Muscle layer of duodenum (tissue), 2 donors: Measurements from ENCODE around the gene NEXMIF.
"Not testable (repeated sequence)": the region's sequence is repeated elsewhere in the genome, so short reads cannot be mapped to it uniquely, and the experiment has no call there.

Source experiments
- H3K27ac ChIP-seq: one replicate; pipeline ENCODE4 v1.7.0; 2013; ENCODE audit warnings: mild to moderate bottlenecking, low read length
- H3K27me3 ChIP-seq: one replicate; pipeline ENCODE4 v1.7.0; 2013; ENCODE audit warnings: low read depth, mild to moderate bottlenecking, control low read depth, low read length
- H3K36me3 ChIP-seq, 2 donors: one replicate each; pipeline ENCODE4 v1.7.0; 2013; ENCODE audit warnings: low read length in 2 of 2, control low read depth in 1 of 2, mild to moderate bottlenecking in 1 of 2; ENCODE audit not compliant: insufficient read depth in 2 of 2, control insufficient read depth in 1 of 2
- H3K4me1 ChIP-seq, 2 donors: one replicate each; pipeline ENCODE4 v1.7.0; 2013; ENCODE audit warnings: low read length in 2 of 2, mild to moderate bottlenecking in 2 of 2, control low read depth in 1 of 2, moderate library complexity in 1 of 2; ENCODE audit not compliant: insufficient read depth in 2 of 2, control insufficient read depth in 1 of 2
- H3K4me3 ChIP-seq, 2 donors: one replicate each; pipeline ENCODE4 v1.7.0; 2013; ENCODE audit warnings: low read length in 2 of 2, low read depth in 1 of 2, mild to moderate bottlenecking in 1 of 2
- H3K9me3 ChIP-seq, 2 donors: one replicate each; pipeline ENCODE4 v1.7.0; 2013; ENCODE audit warnings: low read length in 2 of 2, control low read depth in 1 of 2, mild to moderate bottlenecking in 1 of 2; ENCODE audit not compliant: control insufficient read depth in 1 of 2
- donor health status: healthy.

Gene NEXMIF

GRCh38 chrX:74784629-74785028 lies 140.6 kb downstream of the NEXMIF start:
- no peaks in the 10 kb centered on the region for H3K27me3 ChIP-seq
- no peaks in the 10 kb centered on the region for H3K9me3 ChIP-seq
- no peaks in the 10 kb centered on the region for H3K36me3 ChIP-seq
- no peak overlapping the region for H3K27ac ChIP-seq
- H3K4me3 ChIP-seq: no peak overlapping the region
- H3K4me1 ChIP-seq: no peaks in the 10 kb centered on the region

- Histone ChIP-seq H3K36me3 (no peaks in the 10 kb centered on the region), H3K9me3 (no peaks in the 10 kb centered on the region), H3K4me3 (no peak overlapping the region), H3K27ac (no peak overlapping the region), H3K4me1 (no peaks in the 10 kb centered on the region), H3K27me3 (no peaks in the 10 kb centered on the region)
These were observed 143.7 kb downstream of the NEXMIF start for GRCh38 chrX:74781507-74782034.

- Histone ChIP-seq H3K9me3 (no peaks in the 10 kb centered on the region), H3K4me3 (no peak overlapping the region), H3K27ac (no peak overlapping the region), H3K4me1 (no peaks in the 10 kb centered on the region), H3K36me3 (no peaks in the 10 kb centered on the region), H3K27me3 (no peaks in the 10 kb centered on the region)
These were observed 146.1 kb downstream of the NEXMIF start for GRCh38 chrX:74779175-74779574.

- Histone ChIP-seq H3K36me3 (no peaks in the 10 kb centered on the region), H3K27ac (no peak overlapping the region), H3K9me3 (no peaks in the 10 kb centered on the region), H3K4me3 (no peak overlapping the region), H3K27me3 (no peaks in the 10 kb centered on the region), H3K4me1 (no peaks in the 10 kb centered on the region)
These were observed 150.3 kb downstream of the NEXMIF start for GRCh38 chrX:74774988-74775387.

- Histone ChIP-seq H3K36me3 (no peaks in the 10 kb centered on the region), H3K4me3 (no peak overlapping the region), H3K27ac (no peak overlapping the region), H3K4me1 (no peaks in the 10 kb centered on the region), H3K9me3 (no peaks in the 10 kb centered on the region), H3K27me3 (no peaks in the 10 kb centered on the region)
These were observed 188.8 kb downstream of the NEXMIF start for GRCh38 chrX:74736450-74736849.

- H3K4me1 ChIP-seq: no peaks in the 10 kb centered on the region
- no peaks in the 10 kb centered on the region for H3K27me3 ChIP-seq
- no peaks in the 10 kb centered on the region for H3K9me3 ChIP-seq
- no peaks in the 10 kb centered on the region for H3K36me3 ChIP-seq
- no peak overlapping the region for H3K27ac ChIP-seq
- H3K4me3 ChIP-seq: no peak overlapping the region
These were observed 220.0 kb downstream of the NEXMIF start for GRCh38 chrX:74705269-74705668.

GRCh38 chrX:74701343-74701742 lies 223.9 kb downstream of the NEXMIF start:
- H3K36me3 ChIP-seq, H3K27ac ChIP-seq, H3K4me3 ChIP-seq, H3K9me3 ChIP-seq, H3K27me3 ChIP-seq, H3K4me1 ChIP-seq: not testable (repeated sequence)

- Histone ChIP-seq H3K9me3 (no peaks in the 10 kb centered on the region), H3K27me3 (no peaks in the 10 kb centered on the region), H3K4me1 (no peaks in the 10 kb centered on the region), H3K4me3 (no peak overlapping the region), H3K36me3 (no peaks in the 10 kb centered on the region), H3K27ac (no peak overlapping the region)
These were observed 240.8 kb downstream of the NEXMIF start for GRCh38 chrX:74684466-74684865.
